Uterus (tissue), 4 donors: ENCODE measurements around the gene MAGEB3. TPM values are rescaled to one million over a fixed set of nuclear protein-coding genes. Genes with fewer than 3 reads are reported as not detected.

Source experiments
- DNase-seq, 2 donors: peaks; one replicate each; pipeline ENCODE4 v3.0.0-alpha.2; 2019 to 2020
- H3K27ac ChIP-seq, 2 donors: fragments of 200-600 bp; sonication (generic); 1 replicate in 1 of 2; 2 replicates in 1 of 2; pipeline ENCODE4 v1.5.1; 2016 to 2018
- H3K27me3 ChIP-seq, 2 donors: fragments of 200-600 bp; sonication (generic); one replicate each; pipeline ENCODE4 v1.5.1; 2018 to 2019; ENCODE audit warnings: control low read depth in 1 of 2
- H3K36me3 ChIP-seq, 2 donors: fragments of 200-600 bp; sonication (generic); one replicate each; pipeline ENCODE4 v1.5.1; 2019; ENCODE audit warnings: control low read depth in 1 of 2
- H3K4me1 ChIP-seq, 2 donors: fragments of 200-600 bp; sonication (generic); one replicate each; pipeline ENCODE4 v1.5.1; 2018 to 2019; ENCODE audit warnings: control low read depth in 1 of 2
- H3K4me3 ChIP-seq, 2 donors: fragments of 200-600 bp; sonication (generic); 1 replicate in 1 of 2; 2 replicates in 1 of 2; pipeline ENCODE4 v1.5.1; 2018 to 2019; ENCODE audit warnings: mild to moderate bottlenecking in 1 of 2
- H3K9me3 ChIP-seq, 2 donors: fragments of 200-600 bp; sonication (generic); one replicate each; pipeline ENCODE4 v1.5.1; 2019; ENCODE audit warnings: control low read depth in 1 of 2
- POLR2A ChIP-seq, 2 donors: fragments of 450-650 bp; IDR thresholded peaks; one replicate each; pipeline ENCODE4 v1.6.1; 2016; ENCODE audit warnings: antibody characterized with exemption in 2 of 2, mild to moderate bottlenecking in 1 of 2, moderate library complexity in 1 of 2
- intact Hi-C: fragments of 100-400 bp; cut with DNase I; formaldehyde crosslinking; loops from one replicate; pipeline ENCODE4 v1.15.1; 2023; ENCODE audit warnings: low total_unique reads
- total RNA-seq, 4 donors: library from RNA; depleted of rRNA in 3 of 4; stranded (reverse); fragments of >200 nt in 3 of 4; gene quantifications; one replicate each; pipeline versions ENCODE4 v1.1.0 to v1.2.4, GENCODE V29; 2014 to 2023
- TF ChIP-seq, protein P1 (sequence below), 4 experiments: fragments of 200-600 bp in 2 of 4; fragments of 450-650 bp in 2 of 4; sonication (generic) in 2 of 4; IDR thresholded peaks; one replicate each; pipeline ENCODE4 v1.5.1; 2016 to 2019; ENCODE audit warnings: antibody characterized with exemption in 4 of 4, mild to moderate bottlenecking in 2 of 4, moderate library complexity in 1 of 4
- donor health status: DM: yes; HTN: yes; CAD: no.

Gene MAGEB3
- total RNA-seq, 4 donors from 2014 or later: not detected

DNA sequence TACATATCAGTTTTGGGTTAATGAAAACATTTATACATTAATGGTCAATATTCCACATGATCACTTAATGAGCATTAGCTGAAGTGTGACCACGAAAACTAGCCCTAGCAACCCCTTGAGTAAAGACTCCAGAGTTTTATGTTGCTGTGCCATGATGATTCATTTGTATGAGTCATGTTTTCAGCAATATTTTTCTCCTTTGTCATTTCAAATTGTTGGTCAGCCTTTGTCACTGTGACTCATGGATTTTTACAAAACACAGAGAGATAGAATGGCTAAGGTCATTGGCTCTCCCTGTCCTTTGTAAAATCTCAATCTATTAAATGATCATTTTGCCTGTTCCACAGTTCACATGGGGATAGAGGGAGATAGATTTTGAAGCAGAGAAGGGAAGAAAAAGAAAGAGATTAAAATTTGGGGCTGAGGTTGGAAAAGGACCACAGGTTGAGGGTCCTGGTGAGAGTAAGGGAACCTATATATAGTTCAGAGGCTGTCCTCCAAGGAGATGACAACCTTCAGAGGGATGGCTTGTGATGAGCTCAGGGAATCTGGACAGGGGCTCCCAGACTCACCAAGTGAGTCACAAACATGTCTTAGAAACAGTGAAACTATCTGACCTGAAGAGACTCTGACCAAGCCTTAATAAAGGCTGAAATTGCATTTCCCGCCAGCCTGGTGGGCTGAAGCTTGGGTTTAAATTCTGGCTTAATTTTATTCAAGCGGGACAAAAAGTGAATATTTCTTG, 53.2 kb downstream of the MAGEB3 start:
- Histone ChIP-seq H3K27me3 (no peaks in the 10 kb centered on the region), H3K9me3 (no peaks in the 10 kb centered on the region), H3K4me1 (no peaks in the 10 kb centered on the region), H3K4me3 (no peak overlapping the region), H3K27ac (no peak overlapping the region), H3K36me3 (no peaks in the 10 kb centered on the region)
- DNase-seq: no peak
- TF ChIP-seq POLR2A (IDR thresholded peaks at IDR 0.05): no peak
- TF ChIP-seq, protein P1, sequence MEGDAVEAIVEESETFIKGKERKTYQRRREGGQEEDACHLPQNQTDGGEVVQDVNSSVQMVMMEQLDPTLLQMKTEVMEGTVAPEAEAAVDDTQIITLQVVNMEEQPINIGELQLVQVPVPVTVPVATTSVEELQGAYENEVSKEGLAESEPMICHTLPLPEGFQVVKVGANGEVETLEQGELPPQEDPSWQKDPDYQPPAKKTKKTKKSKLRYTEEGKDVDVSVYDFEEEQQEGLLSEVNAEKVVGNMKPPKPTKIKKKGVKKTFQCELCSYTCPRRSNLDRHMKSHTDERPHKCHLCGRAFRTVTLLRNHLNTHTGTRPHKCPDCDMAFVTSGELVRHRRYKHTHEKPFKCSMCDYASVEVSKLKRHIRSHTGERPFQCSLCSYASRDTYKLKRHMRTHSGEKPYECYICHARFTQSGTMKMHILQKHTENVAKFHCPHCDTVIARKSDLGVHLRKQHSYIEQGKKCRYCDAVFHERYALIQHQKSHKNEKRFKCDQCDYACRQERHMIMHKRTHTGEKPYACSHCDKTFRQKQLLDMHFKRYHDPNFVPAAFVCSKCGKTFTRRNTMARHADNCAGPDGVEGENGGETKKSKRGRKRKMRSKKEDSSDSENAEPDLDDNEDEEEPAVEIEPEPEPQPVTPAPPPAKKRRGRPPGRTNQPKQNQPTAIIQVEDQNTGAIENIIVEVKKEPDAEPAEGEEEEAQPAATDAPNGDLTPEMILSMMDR (IDR thresholded peaks at IDR 0.05): no peak
- intact Hi-C loops: no loop called here

Other genes with a start within 250 kb of the MAGEB3 start
- gene MAGEB2, start 15.1 kb upstream of the MAGEB3 start, total RNA-seq: not detected
- not detected for gene MAGEB4, start 11.3 kb downstream of the MAGEB3 start, total RNA-seq
- gene MAGEB1, start 16.5 kb downstream of the MAGEB3 start, total RNA-seq: not detected
- under 1 TPM in 1 of 4 donors, not detected in 3; 0.28 TPM for gene NR0B1, start 78.7 kb downstream of the MAGEB3 start, total RNA-seq